ENCODE measurements around the gene UGT3A2. TPM values are rescaled to one million over a fixed set of nuclear protein-coding genes. Genes with fewer than 3 reads are reported as not detected.

Gene UGT3A2
- total and polyA plus RNA-seq, 2 of the 8 experiments (the other 6 are each of a cell fraction or from before 2014, with no cell fraction given), result 19.4 to 28.8 TPM

DNA sequence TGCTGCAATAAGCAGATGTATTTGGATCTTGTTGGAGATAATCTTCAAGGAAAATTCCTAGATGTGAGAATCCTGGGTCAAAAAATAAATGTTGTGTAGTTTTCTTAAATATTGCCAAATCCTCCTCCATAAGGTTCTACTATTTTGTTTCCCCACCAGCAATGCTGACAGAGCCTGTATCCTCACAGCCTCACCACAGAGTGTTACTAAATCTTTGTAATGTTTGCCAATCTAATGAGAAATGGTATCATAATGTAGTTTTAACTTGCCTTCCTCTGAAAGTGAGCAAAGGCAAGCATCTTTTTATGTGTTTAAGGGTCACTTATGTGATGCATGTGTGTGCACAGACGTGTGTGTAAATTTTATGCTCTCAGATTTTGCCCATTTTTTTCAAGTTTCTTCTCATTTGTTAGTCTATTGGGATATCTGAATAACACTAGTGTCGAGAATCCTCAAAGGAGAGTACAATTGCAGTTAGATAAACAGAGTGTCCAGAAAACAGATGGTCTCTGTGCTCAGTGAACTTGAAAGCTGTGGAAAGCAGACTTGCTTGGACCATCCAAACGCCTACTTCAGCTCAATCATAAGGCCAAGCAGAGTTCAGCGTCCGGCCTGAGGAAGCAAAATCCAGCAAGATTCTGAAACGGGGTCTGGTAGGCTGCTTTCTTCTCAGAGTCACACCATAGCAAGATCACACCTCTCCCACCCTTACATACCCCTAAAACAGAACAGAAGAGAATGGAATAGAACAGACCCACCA lies 39.8 kb downstream of the UGT3A2 start:
- no peak overlapping the region for H2BK12ac ChIP-seq (ENCODE audit: low read depth, low read length)
- H2AFZ ChIP-seq (ENCODE audit: low read length), result no peak overlapping the region
- H4K20me1 ChIP-seq (replicated peaks in 1 of 2; ENCODE audit: control insufficient read depth in 1 of 2, insufficient read depth in 2 of 2, low read length in 2 of 2), result no peaks in the 10 kb centered on the region
- no peak overlapping the region for H2BK120ac ChIP-seq (replicated peaks; ENCODE audit: low read depth, low read length)
- H4K91ac ChIP-seq (replicated peaks; ENCODE audit: insufficient read length, low read length), result no peak overlapping the region
- H3K56ac ChIP-seq (replicated peaks; ENCODE audit: insufficient read length, low read depth, low read length), result no peak overlapping the region
- no peak overlapping the region for H2BK20ac ChIP-seq (ENCODE audit: low read length)
- H3K23me2 ChIP-seq (ENCODE audit: low read depth, low read length), result no peaks in the 10 kb centered on the region
- POLR2A ChIA-PET (ENCODE audit: partially characterized antibody), result no interaction called here
- H2AK5ac ChIP-seq (ENCODE audit: low read depth, low read length), result no peak overlapping the region
- H3K14ac ChIP-seq (ENCODE audit: insufficient read length), result no peak overlapping the region
- no peak overlapping the region for H3K27ac ChIP-seq (ENCODE audit: low read depth, low read length)
- no peak overlapping the region for H3K4ac ChIP-seq (replicated peaks; ENCODE audit: insufficient read length, low read depth, low read length)
- H3K9ac ChIP-seq (replicated peaks in 1 of 4; ENCODE audit: extremely low read depth in 1 of 4, low read depth in 3 of 4, low read length in 3 of 4), result no peak overlapping the region
- 73% methylated on average over 6 of the region's 6 CpGs; no CpG with 5 or more reads in 1 of the 2 experiments for WGBS, 2 experiments (ENCODE audit: extremely low coverage in 1 of 2, insufficient coverage in 1 of 2, insufficient read length in 1 of 2, insufficient replicate concordance in 2 of 2, low coverage in 1 of 2, low lambda C conversion rate in 2 of 2, missing lambda C conversion rate in 1 of 2)
- no peak overlapping the region for H3K18ac ChIP-seq (ENCODE audit: extremely low read depth, low read length)
- CTCF ChIA-PET (ENCODE audit: partially characterized antibody), result no interaction called here
- H4K5ac ChIP-seq (ENCODE audit: insufficient read length, low read depth, low read length), result no peak overlapping the region
- DNase-seq (ENCODE audit: low read depth in 1 of 2, low spot score in 2 of 2), result no peak
- H3K23ac ChIP-seq (ENCODE audit: insufficient read length), result no peak overlapping the region
- TF ChIP-seq, protein P1, sequence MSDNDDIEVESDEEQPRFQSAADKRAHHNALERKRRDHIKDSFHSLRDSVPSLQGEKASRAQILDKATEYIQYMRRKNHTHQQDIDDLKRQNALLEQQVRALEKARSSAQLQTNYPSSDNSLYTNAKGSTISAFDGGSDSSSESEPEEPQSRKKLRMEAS (IDR thresholded peaks at IDR 0.05), result no peak
- no peak for TF ChIP-seq HDAC2 (IDR thresholded peaks at IDR 0.05; ENCODE audit: borderline replicate concordance in 1 of 2, low read depth in 2 of 2, low read length in 2 of 2)
- TF ChIP-seq GABPA (IDR thresholded peaks at IDR 0.05; ENCODE audit: borderline replicate concordance, insufficient read depth, low read length), result no peak
- no peak for TF ChIP-seq SIN3A (conservative IDR thresholded peaks at IDR 0.05 in 1 of 2, IDR thresholded peaks at IDR 0.05 in 1 of 2; ENCODE audit: low read depth in 1 of 2, low read length in 2 of 2)
- TF ChIP-seq, protein P2, sequence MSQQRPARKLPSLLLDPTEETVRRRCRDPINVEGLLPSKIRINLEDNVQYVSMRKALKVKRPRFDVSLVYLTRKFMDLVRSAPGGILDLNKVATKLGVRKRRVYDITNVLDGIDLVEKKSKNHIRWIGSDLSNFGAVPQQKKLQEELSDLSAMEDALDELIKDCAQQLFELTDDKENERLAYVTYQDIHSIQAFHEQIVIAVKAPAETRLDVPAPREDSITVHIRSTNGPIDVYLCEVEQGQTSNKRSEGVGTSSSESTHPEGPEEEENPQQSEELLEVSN (IDR thresholded peaks at IDR 0.05), result no peak
- TF ChIP-seq FOSL1 (IDR thresholded peaks at IDR 0.05; ENCODE audit: insufficient read depth, low read depth, low read length), result no peak
- no peak overlapping the region for H2BK15ac ChIP-seq (ENCODE audit: low read length)
- no peaks in the 10 kb centered on the region for H3K79me2 ChIP-seq (ENCODE audit: control insufficient read depth in 1 of 2, insufficient read depth in 2 of 2, low read length in 2 of 2)
- no peaks in the 10 kb centered on the region for H3K27me3 ChIP-seq (replicated peaks in 1 of 4; ENCODE audit: control insufficient read depth in 3 of 4, extremely low read depth in 1 of 4, insufficient read depth in 3 of 4, low read length in 3 of 4)
- no peak overlapping the region for H2BK5ac ChIP-seq (ENCODE audit: low read depth, low read length)
- H3K79me1 ChIP-seq (ENCODE audit: low read depth, low read length), result no peaks in the 10 kb centered on the region
- H4K8ac ChIP-seq (ENCODE audit: extremely low read depth, insufficient read depth, low read length), result no peak overlapping the region
- FAIRE-seq, result no peak
- no peak overlapping the region for H3K4me2 ChIP-seq (ENCODE audit: insufficient read depth in 1 of 2, low read depth in 2 of 2, low read length in 2 of 2)
- H3K4me1 ChIP-seq (replicated peaks in 1 of 4; ENCODE audit: control insufficient read depth in 3 of 4, insufficient read depth in 4 of 4, low read length in 3 of 4), result no peaks in the 10 kb centered on the region
- H3K4me3 ChIP-seq (ENCODE audit: extremely low read depth in 1 of 4, insufficient read depth in 2 of 4, low read depth in 3 of 4, low read length in 4 of 4), result no peak overlapping the region
- no peaks in the 10 kb centered on the region for H3K36me3 ChIP-seq (ENCODE audit: control insufficient read depth in 2 of 4, insufficient read depth in 4 of 4, low read length in 3 of 4)
- peaks cover 3 to 7% of the 10 kb centered on the region in 2 experiments; a peak in 2 of 4 replicates for H3K9me3 ChIP-seq (ENCODE audit: insufficient read depth in 2 of 2, low read depth in 1 of 2, low read length in 1 of 2)

Data from H1 (cell line).